ENCODE results near the gene LRRC59. TPM values are rescaled to one million over a fixed set of nuclear protein-coding genes. Genes with fewer than 3 reads are reported as not detected.
"Not testable (repeated sequence)": the region's sequence is repeated elsewhere in the genome, so short reads cannot be mapped to it uniquely, and the experiment has no call there.

Gene LRRC59
- total RNA-seq, 4 donors from 2014 or later = 16.5 to 58.0 (median 39.0) TPM

GRCh38 chr17:50423553-50424159 is 26.3 kb upstream of the LRRC59 start:
- TF ChIP-seq POLR2A (IDR thresholded peaks at IDR 0.05) (no peak), CTCF (IDR thresholded peaks at IDR 0.05) (no peak), EP300 (IDR thresholded peaks at IDR 0.05) (no peak), POLR2AphosphoS5 (IDR thresholded peaks at IDR 0.05) (no peak)
- Histone ChIP-seq H3K9me3 (no peaks in the 10 kb centered on the region), H3K27ac (no peak overlapping the region), H3K36me3 (no peaks in the 10 kb centered on the region), H3K4me3 (no peak overlapping the region), H3K4me1 (peaks cover 58% of the 10 kb centered on the region), H3K27me3 (no peaks in the 10 kb centered on the region)
- DNase-seq (ENCODE audit: low spot score in 2 of 2) = no peak
- WGBS = 48% methylated on average over 6 of the region's 6 CpGs

- 95% methylated on average over 2 of the region's 2 CpGs for WGBS
- Histone ChIP-seq H3K27ac (no peak overlapping the region), H3K36me3 (no peaks in the 10 kb centered on the region), H3K27me3 (no peaks in the 10 kb centered on the region), H3K4me1 (peaks cover 50% of the 10 kb centered on the region), H3K9me3 (no peaks in the 10 kb centered on the region), H3K4me3 (no peak overlapping the region)
- no peak for DNase-seq (ENCODE audit: low spot score in 2 of 2)
- no peak for TF ChIP-seq POLR2A (IDR thresholded peaks at IDR 0.05)
- no peak for TF ChIP-seq POLR2AphosphoS5 (IDR thresholded peaks at IDR 0.05)
- no peak for TF ChIP-seq CTCF (IDR thresholded peaks at IDR 0.05)
- TF ChIP-seq EP300 (IDR thresholded peaks at IDR 0.05) = no peak
Measured at GRCh38 chr17:50422738-50423137, 25.4 kb upstream of the LRRC59 start.

- Histone ChIP-seq H3K27ac (no peak overlapping the region), H3K4me3 (peak overlapping the region; percentile 17), H3K27me3 (no peaks in the 10 kb centered on the region), H3K4me1 (peaks cover 38% of the 10 kb centered on the region), H3K9me3 (no peaks in the 10 kb centered on the region), H3K36me3 (no peaks in the 10 kb centered on the region)
- TF ChIP-seq POLR2AphosphoS5 (IDR thresholded peaks at IDR 0.05) (no peak), POLR2A (IDR thresholded peaks at IDR 0.05) (no peak), CTCF (IDR thresholded peaks at IDR 0.05) (no peak), EP300 (IDR thresholded peaks at IDR 0.05) (no peak)
- no peak for DNase-seq (ENCODE audit: low spot score in 2 of 2)
- WGBS = 34% methylated on average over 3 of the region's 3 CpGs
Measured at GRCh38 chr17:50421308-50422051, 24.2 kb upstream of the LRRC59 start.

GRCh38 chr17:50420419-50421112 is 23.2 kb upstream of the LRRC59 start:
- no peak for TF ChIP-seq CTCF (IDR thresholded peaks at IDR 0.05)
- DNase-seq (ENCODE audit: low spot score in 2 of 2) = no peak
- Histone ChIP-seq H3K36me3 (no peaks in the 10 kb centered on the region), H3K4me1 (peaks cover 29% of the 10 kb centered on the region), H3K27ac (no peak overlapping the region), H3K27me3 (no peaks in the 10 kb centered on the region), H3K4me3 (no peak overlapping the region), H3K9me3 (no peaks in the 10 kb centered on the region)
- WGBS = 81% methylated on average over 6 of the region's 6 CpGs

- not testable (repeated sequence) for H3K27ac ChIP-seq; H3K4me3 ChIP-seq; H3K9me3 ChIP-seq; H3K27me3 ChIP-seq; H3K36me3 ChIP-seq; DNase-seq (ENCODE audit: low spot score in 2 of 2)
- H3K4me1 ChIP-seq = peaks cover 19% of the 10 kb centered on the region
- 96% methylated on average over 7 of the region's 10 CpGs for WGBS
Measured at GRCh38 chr17:50419577-50419976, 22.3 kb upstream of the LRRC59 start.

All from suprapubic skin (tissue), 4 donors.